HG03095 (cell line): Measurements from ENCODE around the gene VEGFC.

Experiments used
- ATAC-seq: cut with Tn5 transposase; IDR thresholded peaks from one replicate; pipeline ENCODE4 v1.9.1; 2021; ENCODE audit warnings: moderate library complexity; ENCODE audit not compliant: unreplicated experiment

Gene VEGFC

DNA sequence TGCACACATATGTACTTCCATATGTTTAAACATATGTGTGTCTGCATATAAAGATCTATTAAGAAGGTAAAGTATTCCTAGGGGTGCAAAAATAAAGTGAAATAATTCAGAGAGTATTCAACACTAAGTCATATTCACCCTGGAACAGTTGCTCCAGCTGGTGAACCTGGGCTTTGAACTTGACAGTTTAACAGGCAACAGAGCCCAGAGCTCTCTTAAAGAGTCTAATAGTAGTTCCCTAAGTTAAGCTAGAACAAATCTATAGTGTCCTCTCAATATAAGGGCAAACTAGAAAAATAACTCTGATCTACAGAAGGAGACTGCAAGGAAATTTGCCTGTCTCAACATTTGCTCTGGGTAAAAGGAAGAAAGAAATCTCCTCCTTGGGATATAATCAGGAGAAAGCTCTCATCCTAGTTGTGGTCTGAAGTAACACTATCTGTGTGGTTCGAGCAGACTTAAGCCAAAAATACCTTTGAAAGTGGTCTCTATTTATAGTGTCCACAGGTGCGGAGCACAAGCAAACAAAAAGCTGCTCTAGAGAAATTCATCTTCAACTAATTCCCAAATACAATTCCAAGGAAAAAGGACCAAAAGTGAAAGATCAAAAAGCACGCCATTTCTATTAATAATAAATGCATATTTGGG is 29.9 kb downstream of the VEGFC start:
- ATAC-seq: no peak

- no peak for ATAC-seq
These were observed 30.9 kb downstream of the VEGFC start for GRCh38 chr4:176761872-176762271.

DNA sequence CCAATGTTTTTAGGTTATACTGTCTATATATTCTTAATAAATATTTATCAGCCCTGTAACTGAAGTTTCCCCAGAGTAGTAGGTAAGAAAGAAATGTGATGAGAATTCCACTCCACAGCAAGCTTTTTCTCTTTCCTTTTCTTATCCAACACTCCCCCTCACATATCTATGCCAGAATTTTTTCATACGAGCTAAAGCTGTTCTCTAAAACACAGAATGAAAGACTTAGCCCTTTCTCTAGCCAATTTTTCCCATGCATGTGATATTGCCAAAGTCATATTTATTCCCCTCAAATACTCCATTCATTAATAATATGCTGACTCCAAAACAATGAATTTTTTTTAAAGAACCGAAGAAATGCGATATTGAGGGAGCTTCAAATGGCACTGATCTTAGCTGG is 32.3 kb downstream of the VEGFC start:
- no peak for ATAC-seq

GRCh38 chr4:176758731-176759130 is 34.0 kb downstream of the VEGFC start:
- no peak for ATAC-seq

GRCh38 chr4:176758323-176758722 is 34.4 kb downstream of the VEGFC start:
- ATAC-seq: no peak

- no peak for ATAC-seq
These were observed 37.1 kb downstream of the VEGFC start for GRCh38 chr4:176755613-176756012.

DNA sequence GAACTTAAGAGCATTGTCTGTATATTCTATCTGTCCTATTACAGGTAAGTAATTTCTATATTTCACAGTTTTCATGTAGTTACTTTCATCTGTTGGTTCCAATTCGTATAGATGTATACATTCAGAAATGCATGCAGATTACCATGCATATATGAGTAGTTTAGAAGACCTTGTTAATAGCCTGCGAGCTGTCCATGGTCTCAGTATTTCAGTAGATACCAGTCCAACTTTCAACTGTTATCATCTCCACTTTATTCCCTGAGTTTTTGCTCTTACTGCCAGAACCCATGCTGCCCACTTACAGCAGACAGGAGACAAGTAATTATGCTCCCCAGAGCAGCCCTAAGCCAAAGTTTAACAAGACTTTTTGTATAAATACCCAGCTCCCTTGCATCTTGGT is 37.7 kb downstream of the VEGFC start:
- ATAC-seq: no peak

DNA sequence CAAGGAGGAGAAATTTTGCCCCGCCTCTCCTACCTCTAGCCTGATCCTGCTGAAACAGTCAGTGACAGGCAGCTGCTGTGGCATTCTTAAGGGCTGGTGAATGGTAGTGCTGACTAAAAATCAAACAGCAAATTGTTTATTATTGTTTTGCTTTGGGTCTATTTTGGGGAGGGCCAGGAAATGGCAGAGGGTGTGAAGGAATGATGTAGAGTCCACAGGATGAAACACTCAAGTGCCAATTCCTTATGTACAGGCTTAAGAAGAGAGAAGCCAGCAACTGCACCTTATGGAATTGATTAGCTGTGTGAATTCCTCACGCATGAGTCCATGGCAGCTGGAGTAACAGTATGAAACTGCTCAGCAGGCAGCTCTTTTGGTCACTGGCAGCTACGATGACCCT is 39.7 kb downstream of the VEGFC start:
- ATAC-seq: no peak

DNA sequence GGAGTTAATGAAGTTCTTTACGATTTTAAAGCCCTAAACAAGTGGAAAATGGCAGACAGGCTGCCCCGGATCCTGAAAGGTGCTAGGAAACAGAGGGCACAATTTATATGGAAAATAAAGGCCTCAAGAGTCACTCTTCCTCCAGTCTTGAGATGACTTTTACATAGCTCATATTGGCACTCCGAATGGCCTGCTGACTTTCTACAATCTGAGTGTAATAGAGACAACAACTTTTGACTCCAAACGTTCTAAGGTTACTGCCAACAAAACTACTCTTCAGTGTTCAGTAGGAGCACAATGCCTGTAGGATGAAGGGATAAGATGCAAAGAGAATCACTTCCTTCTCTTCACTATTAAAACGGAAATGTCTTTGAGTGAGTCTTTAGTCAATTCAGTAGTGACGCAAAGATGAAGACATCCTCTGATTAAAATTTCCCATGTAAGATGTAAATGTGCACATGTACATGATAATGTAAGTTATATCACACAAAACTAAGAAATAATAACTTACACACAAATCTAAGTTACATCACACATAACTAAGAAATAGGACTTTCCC is 40.5 kb downstream of the VEGFC start:
- no peak for ATAC-seq

DNA sequence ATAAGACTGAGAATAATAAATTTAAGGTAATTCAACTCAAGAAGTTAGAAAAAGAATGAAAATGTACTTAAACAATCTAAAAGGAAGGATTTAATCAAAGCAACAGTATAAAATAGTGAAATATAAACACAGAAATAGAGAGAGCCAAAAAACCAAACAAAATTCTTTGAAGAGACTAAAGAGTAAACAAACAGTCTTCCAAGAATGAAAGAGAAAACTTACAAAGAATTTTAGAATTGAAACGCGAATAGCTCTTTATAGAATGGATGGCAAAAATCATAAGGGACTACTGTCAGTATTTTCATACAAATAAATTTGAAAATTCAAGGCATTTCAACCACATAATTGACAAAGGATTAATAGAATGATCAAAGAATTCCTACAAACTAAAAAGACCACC is 41.7 kb downstream of the VEGFC start:
- no peak for ATAC-seq

DNA sequence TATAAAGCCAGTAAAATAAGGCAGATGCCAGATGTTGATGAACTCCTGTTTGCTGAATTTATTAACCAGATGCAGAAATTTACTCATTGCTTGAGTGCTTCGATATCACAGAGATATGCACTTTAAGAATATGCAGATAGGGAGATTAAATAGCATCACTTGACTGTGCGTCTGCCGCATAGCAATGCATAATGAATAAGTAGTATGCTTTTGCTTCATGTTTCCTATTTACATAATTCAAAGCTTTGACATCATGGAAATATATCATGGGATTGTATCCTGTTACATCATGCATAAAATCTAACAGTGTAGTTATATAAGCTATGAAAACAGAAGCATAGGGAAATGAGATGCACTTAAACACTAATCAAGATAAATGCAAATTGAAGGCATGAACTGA is 45.9 kb downstream of the VEGFC start:
- no peak for ATAC-seq

DNA sequence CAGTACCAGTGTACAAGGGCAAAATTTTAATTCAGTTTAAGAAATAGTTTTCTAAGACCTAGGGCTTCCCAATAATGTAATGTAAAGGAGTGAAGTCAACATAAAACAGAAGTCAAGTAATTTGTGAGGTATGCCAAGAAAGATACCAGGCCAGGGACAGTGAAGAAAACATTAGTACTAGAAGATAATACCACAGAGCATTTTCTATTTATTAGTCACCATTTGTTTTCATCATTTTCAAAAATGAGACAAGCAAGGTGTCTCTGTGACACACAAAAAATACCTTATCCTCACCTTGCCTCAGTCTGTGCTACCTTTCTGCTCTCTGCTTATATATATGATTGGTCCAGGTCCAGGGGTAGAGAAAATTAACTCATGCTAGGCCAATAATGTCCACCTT is 46.8 kb downstream of the VEGFC start:
- no peak for ATAC-seq

DNA sequence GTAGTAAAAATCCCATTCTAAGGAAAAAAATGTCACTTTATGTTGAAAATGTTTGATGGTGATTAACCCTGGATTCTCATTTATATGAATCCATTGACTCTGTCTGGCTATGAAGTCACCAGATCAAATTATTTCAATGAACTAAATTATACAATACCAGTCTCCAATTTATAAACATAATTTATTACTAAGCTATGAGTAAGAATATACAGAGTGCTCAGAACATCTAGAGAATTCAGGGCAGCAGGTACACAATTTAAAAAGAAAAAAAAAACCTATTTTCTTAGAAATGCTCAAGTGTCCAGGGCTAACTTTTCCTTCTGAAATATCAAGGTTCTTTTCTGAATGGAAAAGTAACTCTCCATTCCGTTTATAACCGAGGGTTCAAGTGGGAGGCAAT is 48.6 kb downstream of the VEGFC start:
- no peak for ATAC-seq

- no peak for ATAC-seq
These were observed 50.5 kb downstream of the VEGFC start for GRCh38 chr4:176742211-176742610.

DNA sequence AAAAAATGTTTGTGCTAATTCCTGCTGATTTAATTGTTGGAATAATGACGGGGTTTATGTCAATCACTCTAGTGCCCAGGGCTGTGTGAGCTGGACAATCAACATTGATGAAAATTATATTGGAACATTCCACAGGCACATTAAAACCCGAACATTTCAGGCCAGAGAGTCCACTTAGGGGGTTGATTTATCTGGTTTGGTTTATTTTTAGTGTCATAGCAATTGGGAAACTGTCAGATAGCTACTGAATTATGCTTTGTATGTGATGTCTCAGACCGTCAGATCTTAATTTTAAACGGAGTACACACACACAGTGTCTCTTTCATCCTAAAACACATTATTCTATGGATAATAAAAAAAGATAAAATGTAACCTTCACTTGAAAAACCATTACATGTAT is 51.5 kb downstream of the VEGFC start:
- no peak for ATAC-seq

DNA sequence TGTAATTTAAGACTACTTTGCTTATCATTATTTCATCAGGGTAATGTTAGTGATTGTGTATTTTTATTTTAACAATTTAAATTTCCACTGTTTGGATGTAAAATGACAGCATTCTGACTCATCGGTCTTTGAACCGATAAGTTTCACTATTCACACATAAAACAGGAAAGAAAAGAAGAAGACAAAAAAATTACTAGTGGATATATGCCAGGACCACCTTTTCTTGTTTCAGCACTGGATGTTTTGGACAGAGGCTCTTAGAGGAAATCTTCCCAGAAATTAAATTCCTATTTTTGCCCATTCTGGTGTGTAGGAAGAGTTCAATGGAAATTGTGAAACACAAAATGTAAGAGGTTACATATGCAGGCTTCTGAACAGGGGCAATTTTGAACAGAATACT is 57.4 kb downstream of the VEGFC start:
- ATAC-seq: no peak

- no peak for ATAC-seq
These were observed 58.3 kb downstream of the VEGFC start for GRCh38 chr4:176734461-176734860.

- no peak for ATAC-seq
These were observed 63.2 kb downstream of the VEGFC start for GRCh38 chr4:176729489-176729888.

GRCh38 chr4:176726803-176727202 is 65.9 kb downstream of the VEGFC start:
- no peak for ATAC-seq

DNA sequence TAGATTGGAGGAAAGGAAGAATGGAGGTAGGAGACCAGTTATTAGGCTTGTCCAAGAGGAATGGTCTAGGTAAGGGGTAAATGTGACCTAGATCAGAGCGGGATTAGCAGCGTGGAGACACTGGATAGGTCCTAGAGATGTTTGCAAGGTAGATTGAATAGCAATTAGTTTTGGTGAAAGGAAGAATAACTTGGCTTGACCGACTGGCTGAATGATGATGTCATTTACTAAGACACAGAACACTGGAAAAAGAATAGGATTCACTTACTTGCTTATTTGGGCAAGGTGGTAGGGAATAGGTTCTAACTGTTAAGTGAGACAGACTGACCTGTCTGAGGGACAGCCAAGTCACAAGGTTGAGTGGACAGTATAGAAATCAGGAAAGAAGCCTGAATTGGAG is 71.3 kb downstream of the VEGFC start:
- ATAC-seq: no peak

- ATAC-seq: no peak
These were observed 73.8 kb downstream of the VEGFC start for GRCh38 chr4:176718881-176719280.

DNA sequence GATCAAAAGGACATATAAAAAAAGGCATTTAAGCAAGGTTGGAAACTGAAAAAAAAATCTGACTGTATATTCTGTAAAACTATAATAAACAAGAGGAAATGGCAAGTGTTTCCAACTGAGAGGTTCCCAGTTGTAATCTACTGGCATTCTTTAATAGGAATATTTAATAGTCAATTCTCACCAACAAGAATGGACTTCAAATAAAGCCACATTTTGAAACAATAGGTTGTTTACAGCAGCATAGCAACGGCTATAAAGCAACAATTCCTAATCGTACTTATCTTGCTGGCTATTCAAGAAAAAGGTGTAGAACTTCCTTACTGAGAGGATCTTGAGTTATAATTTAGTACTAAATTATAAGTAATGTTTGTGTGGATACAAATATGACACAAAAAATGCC is 75.5 kb downstream of the VEGFC start:
- no peak for ATAC-seq

GRCh38 chr4:176709417-176709816 is 83.3 kb downstream of the VEGFC start:
- no peak for ATAC-seq
